G401.6 (cell line): ENCODE results near the gene CD151.
A peak's percentile ranks its signal among the peaks of the same experiment; 100 is the strongest.

Experiments used
- FAIRE-seq: peaks from 2 replicates; lab custom pipeline; 2012; peaks lifted over from hg19 to GRCh38; lab: Jason Lieb, UNC

Gene CD151

DNA sequence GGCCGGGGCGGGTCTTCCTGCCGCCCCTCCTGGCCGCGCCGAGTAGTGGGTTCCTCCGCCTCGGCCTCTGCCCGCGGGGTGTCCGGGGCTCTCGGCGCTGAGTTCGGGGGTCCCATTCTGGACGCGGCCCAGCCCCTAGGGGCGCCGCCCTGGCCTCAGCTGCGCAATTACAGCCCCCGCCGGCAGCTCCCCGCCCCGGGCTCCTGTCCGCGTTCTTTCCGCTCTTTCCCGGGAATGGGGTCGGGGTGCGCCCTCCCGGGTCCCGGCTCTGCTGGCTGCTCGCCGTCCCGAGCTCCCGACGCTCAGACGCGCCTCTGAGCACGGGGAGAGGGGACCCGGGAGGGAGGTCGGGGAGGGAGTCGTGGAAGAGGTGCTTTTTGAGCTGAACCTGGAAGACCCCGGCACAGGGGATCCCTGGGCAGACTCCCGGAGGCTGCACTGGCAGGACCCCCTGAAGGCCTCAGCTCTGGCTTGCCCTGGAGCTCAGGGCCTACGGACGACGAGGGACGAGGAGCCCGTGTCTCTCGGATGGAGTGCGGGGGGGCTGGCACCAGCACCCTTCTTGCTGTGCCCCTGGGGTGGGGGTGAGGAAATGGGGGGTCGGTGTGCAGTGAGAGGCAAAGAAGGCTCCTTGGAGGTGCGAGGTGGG lies 10.5 kb downstream of the CD151 start:
- no peak for FAIRE-seq

DNA sequence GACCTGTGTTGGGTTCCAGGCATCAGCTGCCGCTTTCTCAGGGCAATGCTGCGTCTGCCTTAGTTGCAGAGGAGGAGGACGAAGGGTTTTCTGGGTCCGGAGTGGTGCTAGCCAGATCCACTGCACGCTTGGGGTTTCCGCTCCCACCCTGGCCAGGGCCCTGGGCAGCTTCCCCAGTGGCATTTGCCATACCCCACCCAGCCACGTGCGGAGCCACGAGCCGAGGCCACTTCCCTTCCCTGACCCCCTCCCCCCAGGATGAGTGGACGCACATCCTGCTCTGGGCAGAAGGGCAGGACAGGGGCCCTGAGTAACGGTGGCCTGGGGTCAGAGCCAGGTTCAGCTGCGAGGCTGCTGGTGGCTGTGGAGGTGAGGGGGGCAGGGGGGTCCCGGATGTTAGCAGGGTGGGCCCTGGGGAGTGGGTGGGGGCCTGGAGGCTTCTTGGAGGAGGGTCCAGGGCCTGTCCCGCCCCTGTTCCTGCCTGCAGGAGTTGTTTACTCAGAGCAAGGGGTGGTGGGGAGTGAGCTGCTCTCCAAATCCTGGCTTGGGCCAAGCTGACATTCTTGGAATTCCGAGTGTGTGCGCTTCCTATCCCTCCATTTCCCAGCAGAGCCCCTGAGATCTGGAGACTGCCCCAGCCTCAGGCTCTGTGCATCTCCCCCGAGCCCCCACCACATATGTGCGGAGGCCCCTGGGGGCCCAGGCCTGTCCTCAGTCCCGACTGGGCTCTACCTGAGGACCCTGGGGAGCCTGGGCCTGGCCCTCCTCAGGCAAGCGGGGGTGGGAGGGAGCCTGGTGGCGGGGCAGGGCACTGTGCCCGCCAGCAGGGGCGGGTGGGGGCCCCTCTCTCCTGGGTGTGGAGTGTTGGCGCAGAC lies 11.3 kb downstream of the CD151 start:
- peak; percentile 93 for FAIRE-seq

DNA sequence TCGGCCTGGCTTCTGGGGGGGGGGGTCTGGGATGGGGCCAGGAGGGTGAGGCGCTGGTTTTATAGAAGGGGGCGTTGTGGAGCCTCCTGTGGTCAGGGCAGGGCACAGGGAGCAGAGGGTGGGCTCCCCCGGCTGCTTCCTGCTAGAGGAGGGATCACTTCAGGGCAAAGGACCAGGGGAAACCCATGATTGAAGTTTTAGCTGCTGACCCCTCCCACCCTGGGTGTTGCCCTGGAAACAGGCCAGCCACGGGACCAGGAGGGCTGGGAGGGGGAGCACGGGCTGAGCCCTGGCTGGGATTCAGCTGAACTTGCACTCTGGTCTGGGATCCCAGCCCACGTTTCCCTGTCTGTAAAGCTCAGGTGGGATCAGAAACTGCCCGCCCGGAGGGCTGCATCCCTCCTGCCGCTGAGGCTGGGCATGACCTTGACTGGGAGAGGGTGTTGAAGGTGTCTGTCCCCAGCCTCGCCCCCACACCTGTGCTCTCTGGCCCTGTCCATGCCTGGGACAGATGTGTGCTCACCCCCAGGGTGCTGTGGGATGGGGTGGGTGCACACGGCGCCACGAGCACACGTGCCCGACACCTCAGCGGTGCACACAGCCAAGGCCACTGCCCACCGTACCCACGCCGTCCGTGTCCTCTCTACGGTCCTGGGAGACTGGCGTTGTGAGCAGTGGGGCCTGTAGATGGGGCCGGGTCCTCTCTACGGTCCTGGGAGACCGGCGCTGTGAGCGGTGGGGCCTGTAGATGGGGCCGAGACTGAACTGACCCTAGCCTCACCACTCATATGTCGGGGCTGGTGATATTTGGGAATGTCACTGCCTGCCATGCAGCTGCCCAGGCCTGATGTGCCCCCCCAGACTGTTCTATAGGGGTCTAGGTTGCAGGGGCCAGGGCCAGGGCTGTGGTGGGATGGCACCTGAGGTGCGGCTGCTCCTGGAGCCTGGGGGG lies 12.2 kb downstream of the CD151 start:
- FAIRE-seq: peak; percentile 98

DNA sequence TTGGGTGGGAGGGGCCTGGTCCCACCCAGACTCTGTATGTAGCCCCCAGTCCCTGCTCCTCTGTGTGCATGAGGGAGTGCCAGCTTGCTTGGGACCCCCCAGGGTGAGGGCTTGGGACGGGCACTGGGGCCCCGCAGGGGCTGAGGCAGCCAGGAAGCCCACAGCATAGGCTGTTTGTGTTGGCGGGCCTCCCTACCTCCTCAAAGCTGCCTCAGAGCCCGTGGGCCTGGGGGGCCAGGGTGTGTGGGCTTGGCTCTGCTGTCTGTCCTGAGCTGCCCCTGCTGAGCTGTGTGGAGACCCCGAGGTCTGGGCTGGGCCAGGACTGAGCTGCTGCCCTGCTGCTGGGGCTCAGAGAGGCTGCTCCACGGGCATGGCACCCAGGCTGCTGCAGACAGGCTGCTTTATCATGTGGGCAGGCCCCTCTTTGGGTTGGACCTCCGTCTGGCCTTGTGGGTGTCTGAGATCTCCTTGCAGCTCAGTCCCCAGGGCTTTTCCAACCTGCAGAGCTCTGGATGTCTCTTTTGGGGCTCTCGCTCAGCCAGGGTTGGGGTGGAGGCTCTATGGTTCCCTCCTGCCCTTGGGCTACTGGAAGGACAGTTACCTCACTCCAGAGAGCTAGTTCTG lies 13.2 kb downstream of the CD151 start:
- no peak for FAIRE-seq

DNA sequence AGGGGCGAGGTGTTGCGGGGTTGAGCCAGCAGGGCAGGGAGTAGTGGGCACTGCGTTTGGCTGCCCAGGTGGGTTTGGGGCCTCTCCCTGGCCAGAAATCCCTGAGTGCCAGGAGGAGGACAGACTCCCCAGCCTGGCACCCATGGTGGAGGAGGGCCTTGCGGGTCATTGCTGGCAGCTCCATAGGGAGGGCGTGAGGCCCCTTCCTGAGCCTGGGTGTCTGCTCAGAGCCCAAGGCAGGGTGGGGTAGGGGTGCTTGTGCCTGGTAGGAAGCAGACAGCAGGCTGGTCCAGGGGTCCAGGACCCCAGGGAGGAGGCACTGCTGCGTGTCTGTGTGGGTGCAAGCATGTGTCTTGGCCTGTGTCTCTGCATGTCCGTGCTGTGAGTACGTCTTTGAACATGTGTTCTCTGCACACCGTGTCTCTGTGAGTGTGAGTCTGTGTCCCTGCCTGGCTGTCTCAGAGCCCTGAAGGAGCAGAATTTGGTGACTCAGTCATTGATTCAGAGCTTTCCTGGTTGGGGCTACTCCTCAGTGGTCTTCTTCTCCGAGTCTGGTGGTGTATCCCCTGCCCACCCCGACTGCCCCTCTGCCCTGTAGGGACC lies 13.8 kb downstream of the CD151 start:
- FAIRE-seq: no peak

DNA sequence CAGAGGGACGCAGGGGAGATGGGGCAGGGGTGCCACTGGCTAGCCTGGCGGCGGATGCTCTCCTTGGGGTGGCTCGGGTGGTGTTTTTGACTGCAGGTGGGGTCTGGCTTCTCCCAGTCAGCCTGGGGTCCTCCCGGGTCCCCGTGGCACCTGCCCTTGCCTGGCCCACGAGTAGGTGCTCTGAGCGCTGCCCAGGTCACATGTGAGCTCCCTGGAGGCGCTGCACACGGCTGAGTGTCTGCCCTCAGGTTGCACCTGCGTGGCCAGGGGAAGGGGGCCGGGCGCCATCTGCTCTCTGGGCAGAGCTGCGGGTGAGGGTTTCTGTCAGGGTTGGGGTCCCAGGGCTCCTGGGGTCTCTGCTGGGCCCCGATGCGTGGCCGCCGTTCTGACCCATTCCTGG lies 15.1 kb downstream of the CD151 start:
- no peak for FAIRE-seq

DNA sequence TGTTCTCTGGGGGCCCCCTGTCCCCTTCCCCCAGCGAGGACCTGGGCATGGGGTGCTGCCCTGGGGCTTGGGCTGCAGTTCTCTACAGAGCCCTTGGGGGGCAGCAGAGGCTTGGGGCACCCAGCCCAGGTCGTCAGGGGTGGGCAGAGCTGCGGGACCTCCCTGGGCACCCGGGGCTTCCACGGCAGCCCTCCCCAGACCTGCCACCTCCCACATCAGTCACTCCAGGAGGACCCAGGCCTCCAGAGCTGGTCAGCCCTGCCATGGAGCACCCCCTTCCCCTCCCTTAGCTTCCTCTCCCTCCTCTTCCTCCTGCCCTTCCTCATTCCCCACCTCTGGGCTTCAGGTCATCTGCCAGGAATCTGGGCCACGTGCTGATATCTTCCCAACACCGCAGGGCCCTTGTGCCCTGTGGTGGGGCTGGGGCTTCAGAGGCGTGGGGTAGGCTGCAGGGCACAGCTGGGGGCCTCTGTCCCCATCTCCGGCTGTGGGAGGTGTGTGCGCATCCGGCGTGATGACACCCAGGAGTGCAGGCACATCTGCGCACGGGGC lies 15.7 kb downstream of the CD151 start:
- no peak for FAIRE-seq

DNA sequence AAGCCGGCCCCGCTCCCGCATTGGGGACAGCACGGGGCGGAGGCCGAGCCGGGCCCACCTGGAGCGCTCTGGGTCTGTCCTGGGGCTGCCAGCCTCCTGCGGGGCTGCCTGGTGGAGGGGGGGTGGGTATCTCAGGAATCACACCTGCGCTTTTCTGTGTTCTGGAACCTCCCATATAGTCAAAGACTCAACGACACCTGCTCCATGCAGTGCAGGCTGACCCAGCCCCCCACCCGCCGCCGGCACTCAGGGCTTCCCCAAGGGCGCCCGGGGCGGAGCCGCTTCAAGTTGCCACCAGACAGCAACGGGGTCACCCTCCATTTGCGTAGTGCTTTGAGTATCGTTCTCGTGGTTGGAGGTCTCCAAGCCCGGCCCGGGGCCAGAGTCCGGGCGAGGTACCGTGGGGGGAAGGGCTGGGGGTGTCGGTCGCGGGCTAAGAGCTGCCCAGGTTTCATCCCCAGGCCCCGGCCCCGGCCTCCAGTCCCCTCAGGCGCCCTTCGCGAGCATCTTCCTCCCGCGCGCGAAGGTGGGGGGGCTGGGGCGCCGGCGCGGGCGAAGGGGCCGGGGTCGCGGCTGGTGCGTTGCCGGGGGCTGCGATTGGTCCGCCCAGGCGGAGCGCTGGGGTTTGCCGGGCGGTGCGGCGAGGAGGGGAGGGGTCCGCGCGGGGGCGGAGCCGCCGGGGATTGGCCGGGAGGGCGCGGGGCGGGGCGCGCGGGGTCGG lies 16.5 kb downstream of the CD151 start:
- no peak for FAIRE-seq

DNA sequence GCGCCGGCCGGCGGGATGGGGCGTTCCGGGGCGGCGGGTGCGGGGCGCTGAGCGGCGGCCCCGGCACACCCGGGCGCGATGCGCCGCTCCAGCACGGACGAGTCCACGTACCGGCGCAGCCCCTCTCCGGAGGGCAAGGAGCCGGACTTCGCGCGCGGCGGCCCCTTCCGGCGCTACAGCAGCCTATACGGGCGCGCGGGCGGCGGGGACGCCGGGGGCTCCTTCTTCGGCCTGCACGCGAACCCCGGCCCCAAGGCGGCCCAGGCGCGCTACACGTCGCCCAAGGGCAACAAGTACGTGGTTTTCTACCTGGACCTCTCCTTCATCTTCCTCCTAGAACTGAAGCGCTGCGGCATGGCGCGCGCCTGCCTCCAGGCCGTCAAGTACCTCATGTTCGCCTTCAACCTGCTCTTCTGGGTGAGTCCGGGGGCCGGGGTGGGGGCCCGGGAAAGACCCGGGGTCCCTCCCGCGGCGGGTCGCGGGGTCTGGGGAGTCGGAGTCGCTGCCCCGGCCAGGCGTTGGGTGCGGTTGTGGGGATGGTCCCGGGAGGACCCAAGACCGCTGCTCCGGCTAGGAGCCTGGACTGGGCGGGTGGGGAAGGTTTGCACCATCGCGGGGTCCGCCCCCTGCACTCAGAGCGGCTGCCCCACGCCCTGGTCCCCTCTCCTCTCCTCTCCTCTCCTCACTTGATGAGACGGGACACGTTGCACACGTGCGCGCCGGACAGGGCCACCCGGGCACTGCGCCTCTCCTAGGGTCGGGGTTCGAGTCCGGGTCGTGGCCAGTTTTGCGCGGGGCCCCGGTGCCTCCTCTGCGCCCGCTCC lies 17.4 kb downstream of the CD151 start:
- FAIRE-seq: no peak

DNA sequence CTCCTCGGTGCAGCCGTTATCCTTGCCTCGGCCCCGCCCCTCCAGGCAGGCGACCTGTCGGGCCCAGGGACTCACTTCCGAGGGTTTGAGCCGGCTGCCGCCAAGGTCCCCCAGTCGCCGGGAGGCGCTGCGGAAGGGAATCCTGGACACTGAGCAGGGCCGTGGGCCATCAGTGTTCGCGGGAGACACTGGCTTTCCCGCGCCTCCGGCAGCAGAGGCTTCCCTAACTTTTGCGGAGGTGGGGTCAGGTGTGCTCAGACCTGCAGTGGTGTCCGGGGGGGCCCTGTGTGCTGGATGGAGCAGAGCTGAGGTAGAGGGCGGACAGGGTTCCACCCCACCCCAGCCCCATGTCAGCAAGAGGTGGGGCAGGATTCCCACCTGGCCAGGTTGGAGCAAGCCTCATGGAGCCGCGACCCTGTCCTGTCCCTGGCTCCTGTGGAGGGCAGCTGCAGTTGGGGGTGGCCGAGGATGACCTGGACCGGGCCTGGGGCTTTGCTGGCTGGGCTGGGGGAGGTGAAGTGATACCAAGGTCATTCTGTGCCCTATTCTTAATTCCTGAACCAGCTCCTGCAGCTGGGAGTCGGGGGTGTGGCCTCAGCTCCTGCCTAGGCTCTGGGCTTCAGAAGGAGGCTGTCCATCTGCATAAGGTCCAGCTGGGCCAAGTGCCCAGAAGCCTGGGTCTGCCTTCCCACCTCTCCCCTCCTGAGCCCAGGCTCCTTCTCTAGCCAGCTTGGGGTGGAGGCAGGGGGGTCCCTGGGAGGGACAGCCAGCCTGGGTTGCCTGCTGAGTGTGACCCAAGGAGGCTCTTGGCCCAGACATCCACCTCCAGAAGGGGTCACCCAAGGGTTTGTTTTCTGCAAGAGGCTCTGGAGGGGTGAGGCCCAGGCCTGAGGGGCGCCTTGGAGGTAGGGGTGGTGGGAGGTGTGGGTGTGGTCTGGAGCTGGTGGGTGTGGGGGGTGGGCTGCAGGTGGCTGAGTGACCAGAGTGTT lies 18.3 kb downstream of the CD151 start:
- FAIRE-seq: no peak

DNA sequence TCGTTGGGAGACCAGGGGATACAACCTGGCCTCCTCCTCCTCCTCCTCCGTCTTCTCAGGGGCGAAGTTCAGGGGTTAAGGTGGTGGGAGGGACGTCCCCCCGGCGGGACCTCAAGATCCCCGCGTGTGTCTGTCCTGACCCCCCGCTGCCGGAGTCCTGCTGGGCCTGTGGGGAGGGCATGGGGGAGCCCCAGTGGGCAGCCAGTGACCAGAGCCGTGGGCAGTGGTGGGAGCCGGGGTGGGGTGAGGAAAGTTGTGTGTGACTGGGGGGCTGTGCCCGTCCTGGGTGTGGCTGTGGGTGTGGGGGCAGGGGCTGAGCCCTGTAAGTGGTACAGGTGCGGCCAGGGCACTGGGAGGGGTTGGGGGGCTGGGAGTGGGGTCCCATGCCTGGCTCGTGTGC lies 20.0 kb downstream of the CD151 start:
- no peak for FAIRE-seq

DNA sequence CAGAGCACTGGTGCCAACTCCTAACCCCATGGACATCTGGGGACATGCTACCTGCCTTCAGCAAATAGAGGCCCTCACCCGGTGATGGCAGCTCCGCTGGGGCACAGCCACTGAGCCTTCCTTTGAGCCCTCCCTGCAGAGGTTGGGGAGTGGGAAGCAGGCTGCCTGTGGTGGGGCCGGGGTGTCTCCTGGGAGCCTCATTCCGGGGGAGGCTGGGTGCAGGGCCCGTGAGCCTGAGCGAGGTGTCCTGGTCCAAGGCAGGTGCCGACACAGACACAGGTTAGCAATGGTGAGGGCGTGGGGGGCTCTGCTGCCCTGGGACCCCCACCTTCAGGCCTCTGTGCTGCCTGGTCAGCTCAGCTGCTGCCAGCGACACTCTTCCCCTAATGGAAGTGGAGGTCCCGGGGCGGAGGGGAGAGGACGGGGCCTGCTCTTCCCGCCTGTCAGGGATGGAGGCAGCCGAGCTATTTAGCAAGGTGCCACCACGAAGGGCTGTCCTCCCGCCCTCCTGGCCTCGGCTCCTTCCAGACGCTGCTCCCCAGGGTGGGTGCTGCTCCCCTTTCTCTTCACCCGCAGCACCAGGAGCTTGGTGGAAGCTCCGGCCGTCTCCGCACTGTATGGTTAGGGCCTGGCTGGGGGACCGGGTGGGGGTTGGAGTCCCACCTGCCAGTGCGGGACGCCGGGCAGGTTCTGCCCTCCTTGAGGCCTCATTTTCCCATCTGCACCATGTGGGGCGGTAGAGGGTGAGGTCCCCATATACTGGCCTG lies 21.1 kb downstream of the CD151 start:
- no peak for FAIRE-seq

DNA sequence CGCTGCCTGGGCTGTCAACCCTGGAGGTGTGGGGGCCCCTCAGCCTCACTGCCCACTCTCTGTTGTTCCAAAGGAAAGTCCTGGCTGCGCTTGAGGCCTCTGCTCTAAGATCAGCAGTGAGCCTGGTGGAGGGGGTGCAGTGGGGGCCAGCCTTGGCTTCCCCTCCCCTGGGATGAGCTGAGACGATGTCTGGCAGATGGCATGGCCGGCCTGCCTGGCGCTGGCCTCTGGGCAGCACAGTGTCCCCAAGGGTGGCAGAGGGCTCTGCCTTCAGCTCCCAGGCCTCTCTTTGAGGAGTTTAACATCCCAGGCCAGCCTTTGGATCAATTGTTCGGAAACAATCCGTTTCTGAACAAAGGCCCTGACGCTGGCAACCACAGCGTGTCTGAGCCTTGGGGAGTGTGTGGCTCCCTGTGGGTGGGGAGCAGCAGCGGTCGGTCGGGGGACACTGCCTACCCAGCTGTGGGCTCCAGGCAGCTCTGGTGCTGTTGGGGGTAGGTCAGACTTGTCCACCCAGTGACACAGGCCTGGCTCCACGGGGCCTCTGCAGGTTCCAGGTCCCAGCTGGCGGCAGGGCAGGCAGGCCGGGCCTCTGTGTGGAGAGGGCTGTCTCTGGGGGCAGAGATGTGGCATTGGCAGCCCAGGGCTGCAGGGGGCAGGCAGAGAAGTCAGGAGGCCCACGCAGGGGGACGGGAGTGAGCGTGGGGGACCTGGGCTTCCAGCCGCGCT lies 22.0 kb downstream of the CD151 start:
- no peak for FAIRE-seq

DNA sequence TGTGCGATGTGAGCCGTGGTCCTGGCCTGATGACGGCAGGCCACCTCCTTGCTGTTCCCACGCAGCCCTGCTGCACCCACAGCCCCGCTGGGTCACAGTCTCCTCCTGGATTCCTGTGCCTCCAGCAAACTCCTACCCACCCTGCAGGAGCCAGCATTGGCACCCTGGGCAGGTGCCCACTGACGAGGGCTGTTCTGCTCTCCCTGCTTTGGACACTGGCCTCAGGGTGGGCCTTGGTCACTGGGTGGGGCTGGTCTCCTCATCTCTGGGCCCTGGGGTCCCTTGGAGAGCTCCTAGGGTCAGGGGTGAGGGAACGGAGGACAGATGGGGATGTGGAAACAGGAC lies 22.6 kb downstream of the CD151 start:
- FAIRE-seq: no peak

DNA sequence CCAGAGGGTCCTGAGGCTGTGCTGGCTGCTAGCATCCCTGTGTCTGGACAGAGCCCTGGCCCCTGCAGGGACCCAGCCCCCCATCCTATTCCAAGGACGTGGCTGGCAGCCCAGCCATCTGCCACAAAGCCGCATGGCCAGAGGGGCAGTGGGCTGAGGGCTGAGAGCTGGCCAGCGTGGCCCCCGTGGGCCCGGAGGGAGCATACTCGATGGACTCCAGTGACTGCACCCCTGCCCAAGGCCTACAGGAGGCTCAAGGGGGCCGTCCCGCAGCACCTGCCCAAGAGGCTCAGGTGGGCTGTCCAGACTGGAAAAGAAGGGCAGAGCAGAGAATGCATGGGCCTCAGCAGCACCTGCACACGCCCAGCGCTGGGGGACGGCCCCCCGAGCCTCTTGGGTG lies 23.0 kb downstream of the CD151 start:
- FAIRE-seq: no peak

DNA sequence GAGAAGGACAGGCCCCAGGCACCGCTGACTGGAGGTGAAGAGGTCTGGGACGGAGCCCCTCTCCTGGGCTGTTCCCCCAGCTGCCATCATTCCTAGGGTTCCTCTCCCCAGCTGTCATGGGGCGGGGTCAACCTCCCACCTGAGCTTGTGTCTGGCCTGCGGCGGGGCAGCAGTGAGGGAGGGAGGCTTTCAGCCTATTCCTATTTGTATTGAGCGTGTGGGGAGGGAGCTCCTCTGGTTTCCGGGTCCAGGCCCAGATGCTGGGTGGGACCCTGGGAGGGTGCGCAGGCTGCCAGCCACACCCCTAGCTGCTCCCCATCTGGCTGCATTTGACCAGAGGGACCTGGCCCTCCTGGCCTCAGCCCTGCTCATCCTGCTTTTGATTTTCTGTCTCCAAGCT lies 23.6 kb downstream of the CD151 start:
- FAIRE-seq: no peak

DNA sequence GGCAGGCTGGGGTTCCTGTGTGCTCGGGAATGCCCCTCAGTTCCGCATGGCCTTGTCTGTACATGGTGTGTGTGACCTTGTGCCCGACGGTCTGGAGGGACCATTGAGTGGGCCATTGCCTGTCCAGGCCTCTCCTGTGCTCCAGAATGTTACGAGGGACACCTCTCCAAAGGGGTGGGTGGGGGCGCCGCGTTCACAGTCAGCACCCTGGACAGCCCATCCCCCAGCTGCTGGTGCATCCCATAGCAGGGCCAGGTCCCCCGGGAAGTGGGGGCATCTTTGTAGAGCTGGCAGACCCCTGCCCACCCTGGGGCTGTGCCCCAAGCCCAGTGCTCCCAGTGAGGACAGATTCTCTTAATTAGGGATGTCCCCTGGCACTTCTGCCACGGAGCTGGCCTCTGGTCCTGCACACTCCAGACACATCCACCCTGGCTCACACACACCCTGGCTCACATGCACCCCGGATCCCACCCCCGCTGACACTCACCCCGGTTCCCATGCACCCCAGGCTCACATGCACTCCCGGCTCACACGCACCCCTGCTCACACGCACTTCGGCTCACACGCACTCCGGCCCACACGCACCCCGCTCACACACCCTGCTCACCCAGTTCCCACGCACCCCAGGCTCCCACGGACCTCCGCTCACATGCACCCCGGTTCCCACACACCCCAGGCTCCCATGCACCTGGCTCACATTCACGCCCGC lies 25.5 kb downstream of the CD151 start:
- FAIRE-seq: no peak
